HG02571 (cell line): ENCODE results near the gene OR51G2.
"Not testable (repeated sequence)": the region's sequence is repeated elsewhere in the genome, so short reads cannot be mapped to it uniquely, and the experiment has no call there.

Source experiments
- ATAC-seq: cut with Tn5 transposase; IDR thresholded peaks from one replicate; pipeline ENCODE4 v1.9.1; 2021; ENCODE audit warnings: mild to moderate bottlenecking, moderate library complexity; ENCODE audit not compliant: unreplicated experiment

OR51G2 gene, protein sequence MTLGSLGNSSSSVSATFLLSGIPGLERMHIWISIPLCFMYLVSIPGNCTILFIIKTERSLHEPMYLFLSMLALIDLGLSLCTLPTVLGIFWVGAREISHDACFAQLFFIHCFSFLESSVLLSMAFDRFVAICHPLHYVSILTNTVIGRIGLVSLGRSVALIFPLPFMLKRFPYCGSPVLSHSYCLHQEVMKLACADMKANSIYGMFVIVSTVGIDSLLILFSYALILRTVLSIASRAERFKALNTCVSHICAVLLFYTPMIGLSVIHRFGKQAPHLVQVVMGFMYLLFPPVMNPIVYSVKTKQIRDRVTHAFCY

DNA sequence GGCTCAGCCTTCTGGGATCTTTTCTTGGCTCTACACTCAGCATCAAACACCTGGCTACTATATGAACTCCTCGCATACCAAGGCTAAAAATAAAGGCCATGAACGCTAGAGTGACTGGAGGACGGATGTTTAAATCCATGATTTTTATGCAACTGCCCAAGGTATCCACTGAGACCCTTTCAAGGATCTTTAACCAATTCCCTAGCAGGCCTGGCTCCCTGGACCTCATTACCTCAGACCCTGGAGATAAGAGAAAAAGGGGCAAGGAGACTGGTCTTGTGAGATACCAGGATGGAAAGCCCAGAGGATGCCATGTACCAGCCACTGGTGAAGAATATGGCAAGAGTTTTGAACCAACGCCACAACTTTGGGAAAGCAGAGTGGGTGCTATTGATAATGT, at the start of gene OR51G2:
OR51G2 (minus strand) TSS at position 101 of the 400 bp plus-strand sequence. CDS start 3,687 bp downstream, outside the sequence.
- ATAC-seq: no peak

DNA sequence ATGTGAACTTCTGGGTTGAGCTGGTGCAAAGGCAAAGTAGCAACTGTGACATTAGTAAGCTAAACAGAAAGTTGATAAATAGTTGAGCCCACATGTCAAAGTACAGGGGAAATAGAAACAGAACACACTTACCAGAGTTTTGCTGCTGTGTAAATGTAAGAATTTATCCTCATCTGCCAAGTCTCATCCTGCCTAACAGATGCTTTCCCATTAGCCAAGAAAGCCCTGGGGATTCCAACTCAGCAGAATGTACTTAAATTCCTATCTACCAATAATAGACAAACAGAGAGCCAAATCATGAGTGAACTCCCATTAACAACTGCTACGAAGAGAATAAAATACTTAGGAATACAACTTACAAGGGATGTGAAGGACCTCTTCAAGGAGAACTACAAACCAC, 43.7 kb upstream of the OR51G2 start:
- ATAC-seq: no peak

DNA sequence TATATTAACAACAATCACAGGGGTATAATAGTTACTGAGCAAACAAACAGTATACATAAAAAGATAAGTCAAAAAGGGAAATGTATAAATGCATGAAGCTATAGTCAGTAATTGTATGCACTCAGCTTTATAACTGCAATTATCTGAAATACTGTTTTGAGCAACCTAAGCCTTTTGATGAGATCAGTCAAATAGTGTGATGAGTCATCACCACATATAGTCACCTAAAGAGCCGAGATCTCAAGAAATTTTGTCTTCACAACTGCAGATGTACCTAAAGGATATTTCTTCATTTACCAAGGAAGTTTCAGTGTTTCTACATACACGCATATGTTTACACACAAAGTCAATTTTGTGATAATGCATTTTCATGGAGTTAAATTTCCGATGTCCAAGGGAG, 41.7 kb upstream of the OR51G2 start:
- no peak for ATAC-seq

DNA sequence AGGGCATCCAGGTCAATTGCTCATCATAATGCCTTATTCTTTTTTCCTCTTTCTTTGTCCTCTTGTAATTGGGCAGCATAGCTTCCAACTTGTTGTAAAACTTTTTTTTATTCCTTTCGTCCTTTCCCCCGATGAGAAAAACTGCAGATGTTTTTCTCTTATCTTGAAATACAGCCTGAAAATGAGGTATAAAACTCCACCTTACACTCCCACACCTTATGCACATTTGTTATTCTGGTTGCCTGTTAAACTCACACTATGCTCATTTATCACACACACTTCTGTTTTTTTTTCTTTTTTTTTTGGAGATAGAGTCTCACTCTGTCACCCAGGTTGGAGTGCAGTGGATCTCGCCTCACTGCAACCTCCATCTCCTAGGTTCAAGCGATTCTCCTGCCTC, 38.2 kb upstream of the OR51G2 start:
- no peak for ATAC-seq

DNA sequence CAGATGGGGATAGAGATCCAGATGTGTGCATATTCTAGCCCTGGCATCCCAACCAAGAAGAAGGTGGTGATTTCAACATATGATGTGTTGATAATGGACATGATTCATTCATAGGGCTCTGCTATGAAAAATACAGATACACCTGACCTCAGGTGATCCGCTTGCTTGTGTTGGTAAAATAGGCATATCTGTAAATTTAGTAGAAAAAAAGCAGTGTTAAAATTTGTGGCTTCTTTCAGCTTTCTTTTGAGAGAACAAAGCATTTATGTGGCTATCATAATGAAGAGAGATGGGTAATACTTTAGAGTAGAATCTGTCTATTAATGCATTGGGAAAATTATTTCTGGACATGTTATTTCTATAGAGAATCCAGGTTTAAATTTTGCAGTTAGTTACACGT, 36.5 kb upstream of the OR51G2 start, which contains the start of gene OR51A2:
OR51A2 (minus strand) TSS at position 101 of the 400 bp plus-strand sequence; CDS start at position 101, 0 bp downstream.
- ATAC-seq: not testable (repeated sequence)

DNA sequence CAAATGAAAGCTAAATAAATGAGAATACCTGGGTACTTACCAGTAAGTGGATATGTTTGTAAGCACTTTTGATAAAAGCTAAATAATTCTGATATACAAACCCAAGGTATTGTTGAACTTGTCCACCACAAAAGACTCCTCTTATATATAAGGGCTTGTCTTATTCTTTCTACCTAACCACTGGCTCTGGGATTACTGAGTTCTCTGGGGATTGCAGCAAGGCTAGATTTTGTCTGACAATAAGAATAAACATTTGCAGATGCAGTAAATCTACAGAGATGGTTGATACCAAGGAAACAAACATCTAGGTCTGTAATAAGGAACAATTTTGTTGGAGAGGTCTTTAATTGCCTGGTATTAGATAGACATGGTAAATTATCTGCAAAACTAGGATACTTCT, 28.4 kb upstream of the OR51G2 start, which contains the start of gene OR51A4:
OR51A4 (minus strand) TSS at position 101 of the 400 bp plus-strand sequence. CDS start 505 bp downstream, outside the sequence.
- ATAC-seq: no peak

DNA sequence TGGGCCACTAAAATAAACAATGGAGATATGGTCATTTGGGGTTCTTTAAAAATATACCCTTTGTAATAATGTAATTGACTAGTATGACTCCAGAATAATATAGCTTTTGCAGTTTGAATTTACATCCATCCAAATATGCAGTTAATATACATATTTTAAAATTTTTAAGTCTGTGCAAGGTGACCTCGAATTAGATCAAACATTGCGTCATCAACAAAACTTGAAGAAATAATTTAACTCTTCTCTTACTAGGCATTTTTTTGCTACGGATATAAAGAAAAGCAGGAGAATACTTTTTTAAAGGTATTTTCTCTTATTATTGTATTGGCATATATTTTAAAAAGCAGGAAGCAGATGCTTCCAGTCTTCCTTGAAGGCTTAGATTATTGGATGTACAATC, 17.6 kb upstream of the OR51G2 start:
- no peak for ATAC-seq

DNA sequence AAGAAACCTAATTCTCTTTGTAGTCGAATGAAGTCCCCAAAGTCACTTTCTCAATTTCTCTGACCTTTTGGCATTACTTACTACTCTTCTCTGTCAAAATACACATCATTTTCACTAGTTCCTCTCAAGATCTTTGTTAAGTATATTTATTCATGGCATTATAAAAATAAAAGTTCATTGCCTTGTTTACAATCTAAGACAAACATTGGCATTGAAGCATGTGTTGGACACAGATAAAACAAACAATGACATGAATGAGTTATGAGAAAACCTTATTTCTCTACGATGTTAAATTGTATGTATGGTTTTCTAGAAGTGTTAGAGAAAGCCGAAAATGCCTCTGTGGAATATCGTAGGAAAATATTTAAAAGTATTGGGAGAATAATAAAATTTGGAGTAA, 13.6 kb upstream of the OR51G2 start:
- ATAC-seq: no peak

DNA sequence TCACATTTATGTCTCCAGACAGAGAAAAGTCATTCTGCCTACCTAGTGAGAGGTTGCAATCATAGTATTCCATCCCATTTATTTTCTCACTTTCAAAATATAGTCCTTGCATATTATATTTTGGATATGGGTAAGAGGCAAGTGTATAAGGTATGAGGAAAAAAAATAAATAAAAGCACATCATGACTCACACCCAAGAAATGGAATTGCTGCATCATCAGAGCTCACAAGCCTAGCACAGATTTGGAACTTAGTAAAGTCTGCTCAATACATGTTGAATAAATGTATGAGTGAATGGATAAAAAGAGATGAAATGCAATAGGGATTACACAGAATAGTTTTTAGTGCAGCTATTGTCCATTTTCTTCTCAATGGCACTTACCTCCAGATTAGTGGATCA, 7.5 kb upstream of the OR51G2 start:
- no peak for ATAC-seq

DNA sequence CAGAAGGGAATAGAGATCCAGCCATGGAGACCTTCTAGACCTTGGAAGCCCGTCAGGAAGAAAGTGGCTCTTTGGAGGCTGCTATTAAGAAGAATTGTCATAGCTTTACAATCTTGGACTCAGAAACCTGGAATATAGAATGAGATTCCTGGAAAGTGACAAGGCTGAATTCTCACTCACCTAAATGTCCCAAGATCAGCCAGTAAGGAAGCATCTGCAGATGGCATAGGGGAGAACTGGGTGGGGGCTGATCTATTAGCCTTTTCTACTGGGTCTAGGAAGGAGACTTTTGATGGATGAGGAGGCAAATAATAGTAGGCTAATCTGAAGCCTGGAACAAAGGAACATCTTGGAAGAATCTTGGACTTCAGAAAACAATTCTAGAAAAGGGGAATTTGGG, 5.1 kb upstream of the OR51G2 start, which contains the start of gene OR51G1:
OR51G1 (minus strand) TSS at position 101 of the 400 bp plus-strand sequence; CDS start at position 101, 0 bp downstream.
- no peak for ATAC-seq

DNA sequence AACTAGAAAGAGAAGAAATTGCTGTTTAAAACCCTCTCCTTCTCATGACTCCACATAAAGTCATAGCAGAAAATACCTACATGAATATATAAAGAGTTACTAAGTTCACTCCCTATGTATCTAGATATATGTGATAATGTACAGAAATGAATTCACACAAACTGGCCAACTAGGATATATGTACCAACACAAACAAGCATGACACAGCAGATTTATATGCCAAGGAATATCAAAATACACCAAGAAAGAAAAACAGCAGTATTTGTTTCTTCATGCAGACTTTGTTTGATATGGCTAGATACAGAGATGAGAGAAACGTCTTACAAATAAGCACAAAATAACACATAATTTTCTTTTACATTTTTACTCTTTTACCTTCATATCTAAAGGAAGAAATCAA, 3.2 kb upstream of the OR51G2 start:
- ATAC-seq: no peak

DNA sequence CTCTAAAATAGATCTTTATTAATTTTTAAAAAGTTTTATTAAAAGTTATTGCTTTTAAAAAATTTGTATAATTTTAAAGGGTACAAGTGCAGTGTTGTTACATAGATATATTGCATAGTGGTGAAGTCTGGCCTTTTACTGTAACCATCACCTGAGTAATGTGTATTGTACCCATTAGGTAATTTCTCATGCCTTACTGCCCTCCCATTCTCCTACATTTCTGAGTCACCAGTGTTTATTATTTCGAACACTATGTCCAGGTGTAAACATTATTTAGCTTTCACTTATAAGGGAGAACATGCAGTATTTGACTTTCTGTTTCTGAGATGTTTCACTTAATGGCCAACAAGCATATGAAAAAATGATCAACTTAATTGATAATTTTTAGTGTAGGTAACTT, 2.6 kb upstream of the OR51G2 start:
- no peak for ATAC-seq

DNA sequence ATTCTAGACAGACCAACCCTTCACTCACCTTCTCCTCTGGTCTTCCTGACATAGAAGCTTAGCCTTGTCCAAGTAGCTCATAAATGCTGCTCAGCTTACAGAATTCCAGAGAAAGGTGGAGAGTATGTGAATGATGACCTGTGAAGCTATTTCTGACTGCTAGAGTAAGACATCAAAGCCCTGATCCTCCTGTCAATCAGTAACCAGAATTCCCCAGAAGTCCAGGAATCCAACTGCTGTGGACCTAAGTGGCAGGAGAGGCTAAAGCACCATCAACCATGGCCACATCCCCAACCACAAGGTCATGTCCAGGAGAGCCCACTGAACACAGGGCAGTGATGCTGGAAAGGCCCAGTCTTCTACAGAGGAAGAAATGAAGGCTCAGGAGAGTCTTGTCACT, 2.6 kb downstream of the OR51G2 start:
- no peak for ATAC-seq

DNA sequence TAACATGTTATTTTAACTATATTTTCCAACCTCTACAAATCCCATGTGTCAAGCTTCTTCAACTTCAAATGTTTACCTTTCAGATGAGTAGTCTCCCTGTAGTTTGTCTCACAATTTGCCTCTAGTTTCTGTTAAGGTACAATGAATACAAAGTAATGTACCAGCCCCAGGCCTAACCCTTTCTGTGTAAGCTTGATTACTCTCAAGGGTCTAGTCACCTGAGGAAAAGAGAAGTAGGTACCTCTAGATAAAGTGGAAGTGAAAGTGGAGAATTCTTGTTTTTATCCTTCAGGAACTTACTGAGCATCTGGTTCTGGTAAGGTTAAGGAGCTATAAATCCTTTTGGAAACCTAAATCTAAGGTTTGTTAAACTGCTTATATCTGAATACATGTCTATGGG, 15.7 kb downstream of the OR51G2 start, which contains the start of gene OR51A7:
OR51A7 (plus strand) TSS at position 300 of the 400 bp plus-strand sequence. CDS start 3,587 bp downstream, outside the sequence.
- no peak for ATAC-seq

DNA sequence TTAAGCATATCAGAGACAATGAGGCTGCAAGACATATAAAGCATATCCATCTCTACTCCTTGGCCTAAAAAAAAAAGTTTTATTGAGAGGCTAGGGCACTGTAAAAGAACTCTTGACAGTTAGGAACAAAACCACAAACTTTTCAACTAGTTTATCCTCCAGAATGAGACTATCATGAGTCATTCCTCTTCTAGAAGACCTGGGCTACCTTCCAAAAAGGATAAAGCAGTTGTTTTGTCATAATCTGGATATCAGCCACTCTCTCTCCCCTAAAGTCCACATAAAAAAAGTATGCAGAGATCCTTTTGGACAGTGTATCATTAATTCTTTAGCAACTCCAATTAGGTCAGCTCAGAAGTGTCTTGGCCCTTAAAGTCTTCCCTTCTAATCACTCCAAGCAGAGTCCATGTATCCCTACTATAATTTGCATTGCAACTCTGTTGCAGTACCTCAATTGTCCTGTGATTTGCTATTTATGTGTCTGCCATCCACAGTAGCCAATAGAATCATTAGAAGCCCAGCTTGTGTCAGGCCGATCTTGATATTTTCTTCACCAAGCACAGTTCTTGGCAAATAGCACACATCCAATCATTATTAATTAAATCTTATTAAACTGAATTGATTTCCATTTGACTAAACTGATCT, 27.0 kb downstream of the OR51G2 start:
- ATAC-seq: no peak

DNA sequence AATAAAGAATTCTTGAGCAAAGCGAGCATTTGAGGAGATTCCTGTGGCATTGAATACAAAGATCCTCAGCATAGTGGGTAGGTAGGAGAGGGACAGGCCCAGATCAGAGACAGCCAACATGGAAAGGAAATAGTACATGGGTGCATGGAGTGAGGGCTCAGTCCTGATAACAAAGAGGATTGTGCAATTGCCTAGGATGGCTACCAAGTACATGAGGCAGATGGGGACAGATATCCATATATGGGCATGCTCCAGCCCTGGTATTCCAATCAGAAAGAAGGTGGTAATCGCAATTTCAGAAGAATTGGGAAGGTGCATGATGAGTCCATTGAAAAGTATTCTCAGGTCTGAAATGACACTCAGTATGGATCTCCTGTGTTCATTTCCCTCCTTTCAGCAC, 28.9 kb downstream of the OR51G2 start:
- no peak for ATAC-seq

DNA sequence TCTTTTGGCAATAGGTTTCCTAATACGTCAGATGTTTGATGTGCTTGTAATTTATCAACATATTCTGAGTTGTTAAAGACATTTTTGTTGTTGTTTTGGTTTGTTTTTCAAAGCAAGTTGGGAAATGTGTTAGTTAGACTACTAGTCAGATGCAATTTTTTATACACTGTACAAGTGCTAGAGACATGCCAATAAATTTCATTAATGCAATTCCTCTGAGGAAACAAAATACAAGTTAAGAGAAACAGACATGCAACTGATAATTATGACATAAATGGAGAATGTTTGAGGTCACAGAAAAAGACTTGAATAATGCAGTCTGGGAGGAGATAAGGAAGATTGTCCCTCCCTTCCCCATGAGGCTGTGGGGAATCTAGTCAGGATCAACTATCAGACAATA, 31.6 kb downstream of the OR51G2 start:
- no peak for ATAC-seq

DNA sequence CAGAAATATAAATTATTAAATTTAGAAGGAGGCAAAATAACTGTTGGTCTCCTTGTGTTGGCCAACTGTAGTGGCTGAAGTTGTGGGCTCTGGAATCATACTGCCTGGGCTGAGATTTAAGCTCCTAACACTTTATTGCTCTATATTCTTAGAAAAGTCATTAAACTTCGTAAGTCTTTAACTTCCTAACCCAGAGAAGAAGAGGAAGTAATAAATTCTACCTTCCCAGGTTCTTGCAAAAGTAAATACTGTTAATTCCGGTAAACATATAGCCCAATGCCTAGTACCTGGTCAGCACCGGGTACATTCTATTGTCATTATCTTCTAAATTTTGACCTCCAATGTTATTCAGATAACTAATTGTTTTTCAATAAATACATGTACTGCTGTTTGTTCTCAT, 33.0 kb downstream of the OR51G2 start:
- no peak for ATAC-seq

DNA sequence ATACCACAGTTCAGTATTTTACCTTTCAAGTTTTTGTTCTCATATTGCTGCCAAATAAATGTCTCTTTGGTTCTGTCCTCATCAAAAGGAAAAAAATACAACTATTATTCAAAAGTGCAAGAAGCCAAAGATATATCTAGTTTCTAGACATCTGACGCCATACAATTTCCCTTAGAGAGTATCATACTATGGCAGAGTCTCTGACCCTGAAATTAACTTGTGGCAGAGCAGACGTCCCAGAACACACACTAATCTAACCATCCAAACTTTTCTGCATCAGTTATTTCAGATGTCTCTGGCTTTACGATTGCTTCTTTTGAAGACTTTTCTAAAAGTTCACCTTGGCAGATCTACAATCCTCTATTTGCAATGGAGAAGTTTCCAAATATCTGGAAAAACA, 34.8 kb downstream of the OR51G2 start:
- no peak for ATAC-seq

DNA sequence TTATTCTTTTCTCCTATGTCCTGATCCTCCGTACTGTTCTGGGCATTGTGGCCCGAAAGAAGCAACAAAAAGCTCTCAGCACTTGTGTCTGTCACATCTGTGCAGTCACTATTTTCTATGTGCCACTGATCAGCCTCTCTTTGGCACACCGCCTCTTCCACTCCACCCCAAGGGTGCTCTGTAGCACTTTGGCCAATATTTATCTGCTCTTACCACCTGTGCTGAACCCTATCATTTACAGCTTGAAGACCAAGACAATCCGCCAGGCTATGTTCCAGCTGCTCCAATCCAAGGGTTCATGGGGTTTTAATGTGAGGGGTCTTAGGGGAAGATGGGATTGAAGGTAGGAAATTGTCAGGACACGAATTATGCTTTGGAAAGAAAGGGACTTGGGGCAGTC, 36.6 kb downstream of the OR51G2 start:
- ATAC-seq: no peak

DNA sequence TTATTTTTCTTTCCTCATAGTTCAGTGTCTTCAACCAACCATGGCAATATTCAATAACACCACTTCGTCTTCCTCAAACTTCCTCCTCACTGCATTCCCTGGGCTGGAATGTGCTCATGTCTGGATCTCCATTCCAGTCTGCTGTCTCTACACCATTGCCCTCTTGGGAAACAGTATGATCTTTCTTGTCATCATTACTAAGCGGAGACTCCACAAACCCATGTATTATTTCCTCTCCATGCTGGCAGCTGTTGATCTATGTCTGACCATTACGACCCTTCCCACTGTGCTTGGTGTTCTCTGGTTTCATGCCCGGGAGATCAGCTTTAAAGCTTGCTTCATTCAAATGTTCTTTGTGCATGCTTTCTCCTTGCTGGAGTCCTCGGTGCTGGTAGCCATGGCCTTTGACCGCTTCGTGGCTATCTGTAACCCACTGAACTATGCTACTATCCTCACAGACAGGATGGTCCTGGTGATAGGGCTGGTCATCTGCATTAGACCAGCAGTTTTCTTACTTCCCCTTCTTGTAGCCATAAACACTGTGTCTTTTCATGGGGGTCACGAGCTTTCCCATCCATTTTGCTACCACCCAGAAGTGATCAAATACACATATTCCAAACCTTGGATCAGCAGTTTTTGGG, 37.2 kb downstream of the OR51G2 start, which contains the start of gene OR51T1:
OR51T1 (plus strand) TSS at position 41 of the 641 bp plus-strand sequence; CDS start at position 41, 0 bp downstream.
- ATAC-seq: no peak
